GM18907 (cell line): ENCODE measurements around the gene XXYLT1.
"Not testable (repeated sequence)": the region's sequence is repeated elsewhere in the genome, so short reads cannot be mapped to it uniquely, and the experiment has no call there.

Source experiments
- ATAC-seq: cut with Tn5 transposase; IDR thresholded peaks from one replicate; pipeline ENCODE4 v1.9.1; 2021; ENCODE audit warnings: mild to moderate bottlenecking, moderate library complexity; ENCODE audit not compliant: unreplicated experiment

Gene XXYLT1

GRCh38 chr3:195058336-195059005 lies 212.5 kb downstream of the XXYLT1 start:
- no peak for ATAC-seq

GRCh38 chr3:195057716-195058115 lies 213.2 kb downstream of the XXYLT1 start:
- no peak for ATAC-seq

- no peak for ATAC-seq
Measured at GRCh38 chr3:195056506-195056905, 214.5 kb downstream of the XXYLT1 start.

- no peak for ATAC-seq
Measured at GRCh38 chr3:195054311-195054710, 216.6 kb downstream of the XXYLT1 start.

- no peak for ATAC-seq
Measured at GRCh38 chr3:195052939-195053338, 218.0 kb downstream of the XXYLT1 start.

GRCh38 chr3:195050296-195050695 lies 220.7 kb downstream of the XXYLT1 start:
- ATAC-seq = not testable (repeated sequence)

GRCh38 chr3:195048059-195048905 lies 222.7 kb downstream of the XXYLT1 start:
- ATAC-seq = no peak

GRCh38 chr3:195047536-195047935 lies 223.4 kb downstream of the XXYLT1 start:
- no peak for ATAC-seq

- ATAC-seq = no peak
Measured at GRCh38 chr3:195046441-195046840, 224.5 kb downstream of the XXYLT1 start.

- no peak for ATAC-seq
Measured at GRCh38 chr3:195045481-195046210, 225.3 kb downstream of the XXYLT1 start.

GRCh38 chr3:195044411-195044810 lies 226.5 kb downstream of the XXYLT1 start:
- ATAC-seq = no peak

- no peak for ATAC-seq
Measured at GRCh38 chr3:195043607-195044339, 227.2 kb downstream of the XXYLT1 start.

- ATAC-seq = no peak
Measured at GRCh38 chr3:195042743-195043606, 228.0 kb downstream of the XXYLT1 start.

- no peak for ATAC-seq
Measured at GRCh38 chr3:195041871-195042742, 228.9 kb downstream of the XXYLT1 start.

- no peak for ATAC-seq
Measured at GRCh38 chr3:195040773-195041520, 230.0 kb downstream of the XXYLT1 start.

- no peak for ATAC-seq
Measured at GRCh38 chr3:195040094-195040493, 230.9 kb downstream of the XXYLT1 start.

- ATAC-seq = no peak
Measured at GRCh38 chr3:195039180-195039843, 231.6 kb downstream of the XXYLT1 start.

- ATAC-seq = no peak
Measured at GRCh38 chr3:195038161-195038560, 232.8 kb downstream of the XXYLT1 start.
